HCT116 (cell line): Measurements from ENCODE around the gene SMC1B. TPM values are rescaled to one million over a fixed set of nuclear protein-coding genes. Genes with fewer than 3 reads are reported as not detected.

Experiments
- ATAC-seq: fragments of 200-7000 bp; cut with Tn5 transposase; 2 replicates; pipeline ENCODE4 v1.9.1; 2020; ENCODE audit warnings: mild to moderate bottlenecking, moderate library complexity
- BruUV-seq: library from RNA; stranded (reverse); fragments of 400-500 nt; replicated peaks from 2 replicates; lab custom pipeline; 2021; lab: Mats Ljungman, UMichigan
- CTCF ChIA-PET: fragments of 300-600 bp; sonication (Branson Sonifier 250); formaldehyde crosslinking; loops from one replicate; lab custom pipeline; 2021; ENCODE audit warnings: antibody characterized with exemption; lab: Charles Lee
- POLR2A ChIA-PET: fragments of 300-600, 350-600 bp; sonication (Branson Sonifier 250); formaldehyde crosslinking; loops from one replicate; lab custom pipeline; 2021; ENCODE audit warnings: antibody characterized with exemption; lab: Charles Lee
- RAD21 ChIA-PET, 2 experiments: fragments of 300-600 bp; sonication (Branson Sonifier 250); formaldehyde crosslinking; loops; one replicate each; lab custom pipeline; 2023; ENCODE audit warnings: low total read pairs in 2 of 2; ENCODE audit not compliant: uncharacterized antibody in 2 of 2, unreplicated experiment in 2 of 2, low non-redundant PET in 1 of 2; lab: Charles Lee
- DNase-seq: peaks from one replicate; pipeline ENCODE4 v3.0.0-alpha.2; 2010; ENCODE audit warnings: low read depth, low spot score
- H2AFZ ChIP-seq: fragments of 200-600 bp; shearing (Covaris generic), sonication (generic); 2 replicates; pipeline ENCODE4 v1.6.1; 2017; ENCODE audit warnings: low read depth, mixed run types, mixed read lengths, antibody characterized with exemption, low read length; ENCODE audit not compliant: poor library complexity, severe bottlenecking
- H3K27ac ChIP-seq: 2 replicates; pipeline ENCODE4 v1.5.1; 2012; ENCODE audit warnings: low read depth, low read length
- H3K27me3 ChIP-seq: fragments of 200-600 bp; sonication (generic); 2 replicates; pipeline ENCODE4 v1.6.1; 2016; ENCODE audit warnings: mixed run types, low read length, mixed read lengths; ENCODE audit not compliant: insufficient read depth
- H3K36me3 ChIP-seq, 2 experiments: fragments of 200-500 bp in 1 of 2; fragments of 200-600 bp in 1 of 2; sonication (Bioruptor generic) in 1 of 2; sonication (generic) in 1 of 2; 2 replicates each; pipeline versions ENCODE4 v1.5.1 to v1.6.1; 2014 to 2016; ENCODE audit warnings: low read length in 2 of 2, inconsistent platforms in 1 of 2, mixed read lengths in 1 of 2, mixed run types in 1 of 2; ENCODE audit not compliant: insufficient read depth in 2 of 2, control insufficient read depth in 1 of 2
- H3K4me1 ChIP-seq, 2 experiments: fragments of 200-600 bp in 1 of 2; sonication (generic) in 1 of 2; 2 replicates each; pipeline versions ENCODE4 v1.5.1 to v1.6.1; 2012 to 2017; ENCODE audit warnings: low read length in 2 of 2, inconsistent platforms in 1 of 2, mild to moderate bottlenecking in 1 of 2, mixed read lengths in 1 of 2, mixed run types in 1 of 2, moderate library complexity in 1 of 2; ENCODE audit not compliant: insufficient read depth in 2 of 2, control insufficient read depth in 1 of 2
- H3K4me2 ChIP-seq: fragments of 200-600 bp; sonication (generic); 2 replicates; pipeline ENCODE4 v1.6.1; 2017; ENCODE audit warnings: mixed run types, low read length, mixed read lengths
- H3K4me3 ChIP-seq, 2 experiments: fragments of 200-600 bp in 1 of 2; sonication (generic) in 1 of 2; replicated peaks in 1 of 2; 2 replicates each; pipeline ENCODE4 v1.5.1; 2011 to 2016; ENCODE audit warnings: low read length in 2 of 2, control low read depth in 1 of 2, low read depth in 1 of 2, mild to moderate bottlenecking in 1 of 2, mixed read lengths in 1 of 2, mixed run types in 1 of 2
- H3K79me2 ChIP-seq: fragments of 200-600 bp; sonication (generic); 2 replicates; pipeline ENCODE4 v1.6.1; 2017; ENCODE audit warnings: mild to moderate bottlenecking, mixed run types, low read length, moderate library complexity, mixed read lengths; ENCODE audit not compliant: insufficient read depth
- H3K9ac ChIP-seq: fragments of 200-600 bp; sonication (generic); 2 replicates; pipeline ENCODE4 v1.6.1; 2016; ENCODE audit warnings: low read length, mixed read lengths
- H3K9me2 ChIP-seq: fragments of 200-600 bp; sonication (generic), shearing (Covaris generic); 2 replicates; pipeline ENCODE4 v1.6.1; 2017; ENCODE audit warnings: mixed run types, mild to moderate bottlenecking, moderate library complexity; ENCODE audit not compliant: insufficient read depth
- H3K9me3 ChIP-seq, 2 experiments: fragments of 200-500 bp in 1 of 2; fragments of 200-600 bp in 1 of 2; sonication (Bioruptor generic) in 1 of 2; sonication (generic) in 1 of 2; 2 replicates each; pipeline ENCODE4 v1.6.1; 2014 to 2017; ENCODE audit warnings: low read length in 2 of 2, mixed read lengths in 2 of 2, inconsistent platforms in 1 of 2, low read depth in 1 of 2, mild to moderate bottlenecking in 1 of 2, mixed run types in 1 of 2, moderate library complexity in 1 of 2; ENCODE audit not compliant: control insufficient read depth in 1 of 2, insufficient read depth in 1 of 2
- H4K20me1 ChIP-seq: fragments of 200-600 bp; sonication (generic), shearing (Covaris generic); 2 replicates; pipeline ENCODE4 v1.6.1; 2017; ENCODE audit warnings: mixed run types, mild to moderate bottlenecking, moderate library complexity; ENCODE audit not compliant: insufficient read depth
- ATF3 ChIP-seq: IDR thresholded peaks from 2 replicates; pipeline ENCODE4 v1.6.1; 2012
- CBX3 ChIP-seq: IDR thresholded peaks from 2 replicates; pipeline ENCODE4 v1.6.1; 2012; ENCODE audit warnings: low read depth
- CEBPB ChIP-seq: IDR thresholded peaks from 2 replicates; pipeline ENCODE4 v1.6.1; 2012; ENCODE audit warnings: low read depth
- CTCF ChIP-seq, 3 experiments: fragments of 200-600 bp in 1 of 3; sonication (generic) in 1 of 3; IDR thresholded peaks in 2 of 3; conservative IDR thresholded peaks in 1 of 3; 2 replicates each; pipeline ENCODE4 v1.5.1; 2012 to 2017; ENCODE audit warnings: low read depth in 2 of 3, low read length in 2 of 3, antibody characterized with exemption in 1 of 3, borderline replicate concordance in 1 of 3, control low read depth in 1 of 3, mild to moderate bottlenecking in 1 of 3, mixed read lengths in 1 of 3, mixed run types in 1 of 3, moderate library complexity in 1 of 3; ENCODE audit not compliant: insufficient read depth in 1 of 3
- EGR1 ChIP-seq: IDR thresholded peaks from 2 replicates; pipeline ENCODE4 v1.6.1; 2012; ENCODE audit warnings: low read depth
- EZH2 ChIP-seq: fragments of 200-600 bp; sonication (generic); IDR thresholded peaks from 2 replicates; pipeline ENCODE4 v1.6.1; 2017; ENCODE audit warnings: antibody characterized with exemption, mixed run types
- EZH2phosphoT487 ChIP-seq: fragments of 200-600 bp; IDR thresholded peaks from 2 replicates; pipeline ENCODE4 v1.6.1; 2018; ENCODE audit warnings: antibody characterized with exemption, borderline replicate concordance
- FOSL1 ChIP-seq: IDR thresholded peaks from 2 replicates; pipeline ENCODE4 v1.6.1; 2012; ENCODE audit warnings: low read depth
- JUND ChIP-seq: IDR thresholded peaks from 2 replicates; pipeline ENCODE4 v1.6.1; 2012
- POLR2AphosphoS5 ChIP-seq: IDR thresholded peaks from 2 replicates; pipeline ENCODE4 v1.6.1; 2011; ENCODE audit warnings: mild to moderate bottlenecking, low read depth, low read length, moderate library complexity
- RAD21 ChIP-seq: IDR thresholded peaks from 2 replicates; pipeline ENCODE4 v1.6.1; 2012; ENCODE audit warnings: low read depth, mild to moderate bottlenecking
- SIN3A ChIP-seq: IDR thresholded peaks from 2 replicates; pipeline ENCODE4 v1.6.1; 2012; ENCODE audit warnings: low read depth
- SP1 ChIP-seq: IDR thresholded peaks from 2 replicates; pipeline ENCODE4 v1.6.1; 2012; ENCODE audit warnings: low read depth
- TCF7L2 ChIP-seq: IDR thresholded peaks from 2 replicates; pipeline ENCODE4 v1.7.0; 2011; ENCODE audit warnings: borderline replicate concordance, inconsistent platforms; ENCODE audit not compliant: insufficient read depth, insufficient read length; ENCODE audit errors: extremely low read depth
- YY1 ChIP-seq: IDR thresholded peaks from 2 replicates; pipeline ENCODE4 v1.6.1; 2011; ENCODE audit warnings: low read length, low read depth, moderate library complexity, mild to moderate bottlenecking; ENCODE audit not compliant: insufficient replicate concordance; ENCODE audit errors: extremely low read depth
- ZFX ChIP-seq: fragments of 450-650 bp; IDR thresholded peaks from 2 replicates; pipeline ENCODE4 v1.6.1; 2017
- intact Hi-C: fragments of 100-400 bp; cut with micrococcal nuclease; formaldehyde crosslinking; loops from 2 replicates; pipeline ENCODE4 v1.10.0; 2022
- total RNA-seq: library from RNA; stranded (reverse); gene quantifications from one replicate; pipeline ENCODE4 v1.2.1, GENCODE V29; 2021; ENCODE audit not compliant: unreplicated experiment

Gene SMC1B
- total RNA-seq, 1 experiment from 2014 or later: not detected

GRCh38 chr22:45318168-45318557 is 95.2 kb downstream of the SMC1B start:
- CTCF ChIA-PET: no interaction called here
- H3K79me2 ChIP-seq: peaks cover 94% of the 10 kb centered on the region
- peaks cover 8 to 11% of the 10 kb centered on the region in 2 experiments; a peak in 3 of 4 replicates for H3K36me3 ChIP-seq
- H3K9ac ChIP-seq: no peak overlapping the region
- TF ChIP-seq ZFX (no peak), CBX3 (no peak), RAD21 (no peak), EZH2 (no peak), FOSL1 (no peak), EGR1 (no peak), YY1 (no peak), JUND (no peak), CTCF (IDR thresholded peaks at IDR 0.05 in 2 of 3, conservative IDR thresholded peaks at IDR 0.05 in 1 of 3; ENCODE audit: borderline replicate concordance in 1 of 3, insufficient read depth in 1 of 3, low read depth in 2 of 3, low read length in 2 of 3) (no peak), POLR2AphosphoS5 (no peak), SP1 (no peak), ATF3 (no peak), TCF7L2 (no peak), SIN3A (no peak), EZH2phosphoT487 (no peak), CEBPB (no peak)
- POLR2A ChIA-PET: no interaction called here
- H3K27ac ChIP-seq: no peak overlapping the region
- H3K4me2 ChIP-seq: no peak overlapping the region
- no TSS peak for BruUV-seq
- intact Hi-C loops: no loop called here
- DNase-seq: no peak
- H3K9me2 ChIP-seq: no peaks in the 10 kb centered on the region
- H3K27me3 ChIP-seq: no peaks in the 10 kb centered on the region
- H3K4me3 ChIP-seq: no peak overlapping the region
- ATAC-seq: no peak
- RAD21 ChIA-PET: no interaction called here
- peaks cover 4% of the 10 kb centered on the region in 2 experiments; a peak in 2 of 4 replicates for H3K4me1 ChIP-seq
- no peaks in the 10 kb centered on the region for H3K9me3 ChIP-seq
- H4K20me1 ChIP-seq: no peaks in the 10 kb centered on the region; the same call in 1 of the 2 replicates
- H2AFZ ChIP-seq: no peak overlapping the region
